T-helper 1 cell (primary cell): ENCODE results near the gene MORC1.

Experiments used
- DNase-seq, 5 donors: peaks; one replicate each; pipeline ENCODE4 v3.0.0-alpha.2; 2012 to 2020

The MORC1 gene

DNA sequence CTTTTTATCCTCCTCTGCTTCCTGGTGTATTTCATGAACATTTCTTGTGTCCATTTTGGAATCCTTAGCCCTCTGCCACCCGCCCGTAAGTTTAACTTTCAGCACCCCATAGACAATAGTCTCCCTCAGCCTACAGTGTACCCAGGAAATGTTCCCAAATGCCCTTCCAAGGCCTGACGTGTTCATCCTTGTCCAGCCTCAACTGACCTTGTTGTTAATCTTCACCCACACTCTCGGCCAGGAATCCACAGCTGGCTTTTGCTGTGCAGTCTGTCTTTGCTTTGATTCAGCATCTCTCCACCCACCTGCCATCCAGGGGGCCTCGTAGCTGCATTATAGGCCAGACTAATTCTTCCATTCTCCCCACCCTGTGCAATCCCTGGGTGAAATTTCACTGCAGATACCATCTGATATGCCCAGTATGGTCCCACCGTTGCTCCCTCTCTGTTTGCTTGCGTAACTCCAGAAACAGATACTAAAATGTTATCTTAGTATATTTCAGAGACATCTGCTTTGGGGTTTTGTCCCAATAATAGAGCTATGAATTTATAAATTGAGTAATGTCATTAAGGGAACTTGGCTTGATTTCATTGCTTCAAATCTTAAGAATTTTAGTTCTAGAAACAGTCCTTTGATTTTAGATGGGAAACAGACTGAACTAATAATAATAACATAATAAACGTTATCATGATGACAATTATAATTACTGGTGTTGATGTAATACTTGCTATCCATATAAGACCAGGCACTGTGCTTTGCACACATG is 180.8 kb downstream of the MORC1 start:
- no peak for DNase-seq

DNA sequence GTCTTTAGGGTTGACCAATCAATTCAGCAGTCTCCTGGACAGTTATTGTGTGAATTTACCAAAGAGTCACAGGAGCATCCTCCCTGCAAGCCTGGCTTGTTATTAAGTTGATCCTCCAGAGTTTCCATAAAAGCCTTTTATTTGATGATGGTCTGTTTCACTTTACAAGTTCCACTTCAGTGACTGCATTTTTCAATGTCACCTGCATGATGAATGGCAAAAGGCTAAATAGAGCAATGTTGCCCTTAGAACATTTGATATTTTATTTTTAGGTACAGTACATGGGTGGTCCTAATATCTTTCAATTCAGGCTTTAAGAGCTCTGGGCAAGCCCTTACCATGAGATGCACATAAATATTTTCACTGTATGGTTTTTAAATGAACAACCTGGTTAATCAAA is 186.9 kb downstream of the MORC1 start:
- DNase-seq = no peak

DNA sequence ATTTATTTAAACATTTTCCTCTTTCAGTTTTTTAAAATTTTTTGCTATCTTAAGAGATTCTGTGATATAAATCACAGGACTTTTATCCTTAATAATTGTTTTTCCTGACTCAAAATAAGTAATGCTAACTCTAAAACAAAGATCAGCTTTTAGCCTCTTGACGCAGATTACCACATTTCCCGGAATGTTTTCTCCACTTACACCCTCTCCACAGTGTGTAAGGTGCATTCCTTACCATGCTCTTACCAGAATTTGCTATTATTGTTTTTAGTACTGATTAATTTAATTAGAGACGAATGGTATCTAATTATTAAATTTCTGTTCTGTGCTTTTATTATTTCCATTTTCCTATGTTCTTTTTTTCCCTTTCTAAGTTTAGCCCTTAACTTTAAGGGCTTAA is 199.1 kb downstream of the MORC1 start:
- no peak for DNase-seq

- DNase-seq = peak; percentile 11 to 79 (median 50)
Measured at GRCh38 chr3:108914774-108915641, 202.9 kb downstream of the MORC1 start.

GRCh38 chr3:108909799-108910198 is 208.1 kb downstream of the MORC1 start:
- DNase-seq = no peak
